ENCODE measurements around the gene RASD2. TPM values are rescaled to one million over a fixed set of nuclear protein-coding genes. Genes with fewer than 3 reads are reported as not detected.

The RASD2 gene
- total RNA-seq, 1 experiment from 2014 or later = not detected

GRCh38 chr22:35555946-35556547, 15.4 kb downstream of the RASD2 start:
- H3K27ac Mint-ChIP-seq (ENCODE audit: low read depth, unreplicated experiment) = no peak overlapping the region
- BruUV-seq (replicated peaks) = no TSS peak
- no peaks in the 10 kb centered on the region for H3K9me3 Mint-ChIP-seq (ENCODE audit: unreplicated experiment)
- H3K36me3 Mint-ChIP-seq (ENCODE audit: insufficient read depth, unreplicated experiment) = peaks cover 6% of the 10 kb centered on the region
- no peak for DNase-seq (ENCODE audit: unreplicated experiment)
- no peak overlapping the region for H3K4me3 Mint-ChIP-seq (ENCODE audit: unreplicated experiment)
- no peak for TF ChIP-seq CTCF (IDR thresholded peaks at IDR 0.05; ENCODE audit: unreplicated experiment)
- no peaks in the 10 kb centered on the region for H3K4me1 Mint-ChIP-seq (ENCODE audit: insufficient read depth, unreplicated experiment)
- no peaks in the 10 kb centered on the region for H3K27me3 Mint-ChIP-seq (ENCODE audit: insufficient read depth, unreplicated experiment)
- POLR2A ChIA-PET = no interaction called here
- intact Hi-C loops (cut with micrococcal nuclease) = no loop called here
- CTCF ChIA-PET = interaction anchor here (1.1 kb wide), 1 partner anchor 27 kb away, joined by 4 read pairs; no protein-coding TSS in a partner anchor

GRCh38 chr22:35556666-35557065, 16.0 kb downstream of the RASD2 start:
- Mint-ChIP-seq H3K9me3 (ENCODE audit: unreplicated experiment) (no peaks in the 10 kb centered on the region), H3K36me3 (ENCODE audit: insufficient read depth, unreplicated experiment) (peaks cover 6% of the 10 kb centered on the region), H3K4me3 (ENCODE audit: unreplicated experiment) (no peak overlapping the region), H3K27ac (ENCODE audit: low read depth, unreplicated experiment) (no peak overlapping the region), H3K4me1 (ENCODE audit: insufficient read depth, unreplicated experiment) (peaks cover 5% of the 10 kb centered on the region), H3K27me3 (ENCODE audit: insufficient read depth, unreplicated experiment) (no peaks in the 10 kb centered on the region)
- ChIA-PET POLR2A (no interaction called here), CTCF (interaction anchor here (1.1 to 1.6 kb wide), 2 partner anchors 26 to 125 kb away, joined by 4 to 7 read pairs; no protein-coding TSS in a partner anchor)
- intact Hi-C loops (cut with micrococcal nuclease) = no loop called here
- DNase-seq (ENCODE audit: unreplicated experiment) = no peak
- no TSS peak for BruUV-seq (replicated peaks)
- no peak for TF ChIP-seq CTCF (IDR thresholded peaks at IDR 0.05; ENCODE audit: unreplicated experiment)

DNA sequence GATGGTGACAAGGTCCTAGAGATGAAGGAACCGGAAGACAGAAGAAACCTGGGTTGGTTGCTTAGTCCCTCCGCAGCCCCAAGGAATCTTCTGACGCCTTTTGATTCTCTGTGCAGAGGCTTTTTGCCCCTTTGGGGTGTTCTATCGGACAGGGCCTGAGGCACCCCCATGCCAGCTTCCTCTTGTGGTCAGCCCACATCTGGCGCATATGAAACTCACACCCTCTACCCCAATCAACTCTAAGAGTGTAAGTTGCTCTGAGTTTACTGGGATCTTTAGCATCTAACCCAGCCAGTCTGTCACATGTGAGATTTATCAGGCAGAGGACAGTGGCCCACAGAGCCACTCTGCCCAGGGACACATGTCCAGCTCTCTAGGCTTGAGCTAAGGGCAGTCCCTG, 17.4 kb downstream of the RASD2 start:
- Mint-ChIP-seq H3K27ac (ENCODE audit: low read depth, unreplicated experiment) (no peak overlapping the region), H3K36me3 (ENCODE audit: insufficient read depth, unreplicated experiment) (no peaks in the 10 kb centered on the region), H3K9me3 (ENCODE audit: unreplicated experiment) (no peaks in the 10 kb centered on the region), H3K4me3 (ENCODE audit: unreplicated experiment) (no peak overlapping the region), H3K4me1 (ENCODE audit: insufficient read depth, unreplicated experiment) (peaks cover 14% of the 10 kb centered on the region), H3K27me3 (ENCODE audit: insufficient read depth, unreplicated experiment) (no peaks in the 10 kb centered on the region)
- CTCF ChIA-PET = interaction anchor here (1.6 kb wide), 1 partner anchor 126 kb away, joined by 7 read pairs; no protein-coding TSS in a partner anchor
- POLR2A ChIA-PET = interaction anchor here (1.0 kb wide), 1 partner anchor 112 kb away, joined by 3 read pairs; no protein-coding TSS in a partner anchor
- intact Hi-C loops (cut with micrococcal nuclease) = no loop called here
- BruUV-seq (replicated peaks) = no TSS peak
- no peak for TF ChIP-seq CTCF (IDR thresholded peaks at IDR 0.05; ENCODE audit: unreplicated experiment)
- DNase-seq (ENCODE audit: unreplicated experiment) = no peak

DNA sequence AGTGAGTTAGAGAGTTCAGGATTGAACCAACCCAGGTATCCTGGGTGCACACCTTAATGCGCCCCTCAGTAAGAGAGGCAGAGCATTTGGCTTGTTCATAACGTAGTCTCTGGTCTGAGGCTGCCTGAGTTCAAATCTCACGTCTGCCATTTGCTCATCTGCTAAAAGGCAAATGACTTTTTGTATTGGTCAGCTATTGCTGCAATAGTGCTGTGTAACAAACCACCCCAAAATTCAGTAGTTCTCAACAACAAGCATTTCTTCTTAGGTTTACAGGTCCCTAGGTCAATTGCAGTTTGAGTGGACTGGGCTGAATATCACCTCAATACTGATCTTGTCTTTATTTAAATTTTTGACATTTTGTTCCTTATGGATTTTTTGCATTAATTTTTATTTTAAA, 18.1 kb downstream of the RASD2 start:
- Mint-ChIP-seq H3K4me1 (ENCODE audit: insufficient read depth, unreplicated experiment) (peaks cover 17% of the 10 kb centered on the region), H3K27me3 (ENCODE audit: insufficient read depth, unreplicated experiment) (no peaks in the 10 kb centered on the region), H3K9me3 (ENCODE audit: unreplicated experiment) (no peaks in the 10 kb centered on the region), H3K4me3 (ENCODE audit: unreplicated experiment) (no peak overlapping the region), H3K27ac (ENCODE audit: low read depth, unreplicated experiment) (no peak overlapping the region), H3K36me3 (ENCODE audit: insufficient read depth, unreplicated experiment) (no peaks in the 10 kb centered on the region)
- intact Hi-C loops (cut with micrococcal nuclease) = no loop called here
- CTCF ChIA-PET = no interaction called here
- DNase-seq (ENCODE audit: unreplicated experiment) = no peak
- POLR2A ChIA-PET = no interaction called here
- TF ChIP-seq CTCF (IDR thresholded peaks at IDR 0.05; ENCODE audit: unreplicated experiment) = no peak
- no TSS peak for BruUV-seq (replicated peaks)
